ENCODE data around the gene CBX1. TPM values are rescaled to one million over a fixed set of nuclear protein-coding genes. Genes with fewer than 3 reads are reported as not detected.
A peak's percentile ranks its signal among the peaks of the same experiment; 100 is the strongest.

CBX1 gene
- total and polyA plus RNA-seq, 2 donors from 2014 or later = 37.8 to 40.2 TPM

GRCh38 chr17:48149787-48150463 lies 48.6 kb upstream of the CBX1 start:
- DNase-seq = no peak
- intact Hi-C loops (cut with DNase I) = no loop called here
- H3K27me3 ChIP-seq (ENCODE audit: control insufficient read depth, insufficient read depth, low read length) = peaks cover 13% of the 10 kb centered on the region
- no peak overlapping the region for H3K27ac ChIP-seq (ENCODE audit: low read depth in 2 of 2, low read length in 2 of 2)
- no peak overlapping the region for H3K9ac ChIP-seq (ENCODE audit: low read length in 3 of 3)
- no peak for TF ChIP-seq CTCF (IDR thresholded peaks at IDR 0.05; ENCODE audit: borderline replicate concordance, extremely low read depth, insufficient read depth)
- H3K36me3 ChIP-seq (ENCODE audit: control insufficient read depth in 2 of 3, insufficient read depth in 3 of 3, low read length in 3 of 3) = peaks cover 0 to 2% (median 0%) of the 10 kb centered on the region in 3 donors
- no peak overlapping the region for H3K4me3 ChIP-seq (ENCODE audit: low read length in 3 of 3)
- FAIRE-seq = no peak
- H3K9me3 ChIP-seq (ENCODE audit: control insufficient read depth in 2 of 3, insufficient read depth in 1 of 3, low read length in 3 of 3) = no peaks in the 10 kb centered on the region
- H3K4me1 ChIP-seq (ENCODE audit: control insufficient read depth in 2 of 3, insufficient read depth in 2 of 3, low read depth in 1 of 3, low read length in 3 of 3) = peaks cover 0 to 3% (median 0%) of the 10 kb centered on the region in 3 donors

GRCh38 chr17:48148854-48149786 lies 47.8 kb upstream of the CBX1 start:
- FAIRE-seq (no peak), DNase-seq (peak in 4 of 5 donors; percentile 69 to 81 (median 72))
- Histone ChIP-seq H3K27ac (ENCODE audit: low read depth in 2 of 2, low read length in 2 of 2) (no peak overlapping the region), H3K36me3 (ENCODE audit: control insufficient read depth in 2 of 3, insufficient read depth in 3 of 3, low read length in 3 of 3) (peaks cover 0 to 2% (median 0%) of the 10 kb centered on the region in 3 donors), H3K9ac (ENCODE audit: low read length in 3 of 3) (no peak overlapping the region), H3K9me3 (ENCODE audit: control insufficient read depth in 2 of 3, insufficient read depth in 1 of 3, low read length in 3 of 3) (no peaks in the 10 kb centered on the region), H3K27me3 (ENCODE audit: control insufficient read depth, insufficient read depth, low read length) (peaks cover 13% of the 10 kb centered on the region), H3K4me3 (ENCODE audit: low read length in 3 of 3) (no peak overlapping the region), H3K4me1 (ENCODE audit: control insufficient read depth in 2 of 3, insufficient read depth in 2 of 3, low read depth in 1 of 3, low read length in 3 of 3) (peaks cover 0 to 3% (median 0%) of the 10 kb centered on the region in 3 donors)
- intact Hi-C loops (cut with DNase I) = no loop called here
- TF ChIP-seq CTCF (IDR thresholded peaks at IDR 0.05; ENCODE audit: borderline replicate concordance, extremely low read depth, insufficient read depth) = no peak

- H3K27ac ChIP-seq (ENCODE audit: low read depth in 2 of 2, low read length in 2 of 2) = no peak overlapping the region
- no peak for FAIRE-seq
- intact Hi-C loops (cut with DNase I) = no loop called here
- no peak overlapping the region for H3K9ac ChIP-seq (ENCODE audit: low read length in 3 of 3)
- H3K4me3 ChIP-seq (ENCODE audit: low read length in 3 of 3) = no peak overlapping the region
- H3K27me3 ChIP-seq (ENCODE audit: control insufficient read depth, insufficient read depth, low read length) = peaks cover 13% of the 10 kb centered on the region
- no peak for TF ChIP-seq CTCF (IDR thresholded peaks at IDR 0.05; ENCODE audit: borderline replicate concordance, extremely low read depth, insufficient read depth)
- DNase-seq = no peak
- no peaks in the 10 kb centered on the region for H3K9me3 ChIP-seq (ENCODE audit: control insufficient read depth in 2 of 3, insufficient read depth in 1 of 3, low read length in 3 of 3)
- peaks cover 0 to 3% (median 0%) of the 10 kb centered on the region in 3 donors for H3K4me1 ChIP-seq (ENCODE audit: control insufficient read depth in 2 of 3, insufficient read depth in 2 of 3, low read depth in 1 of 3, low read length in 3 of 3)
- H3K36me3 ChIP-seq (ENCODE audit: control insufficient read depth in 2 of 3, insufficient read depth in 3 of 3, low read length in 3 of 3) = peaks cover 0 to 2% (median 0%) of the 10 kb centered on the region in 3 donors
These were observed 46.9 kb upstream of the CBX1 start for GRCh38 chr17:48148029-48148770.
